Measurements from ENCODE around the gene HHATL. TPM values are rescaled to one million over a fixed set of nuclear protein-coding genes. Genes with fewer than 3 reads are reported as not detected.

Gene HHATL
- total RNA-seq, 1 donor from 2014 or later = not detected

- Histone ChIP-seq H4K20me1 (ENCODE audit: insufficient read depth, low read length) (peaks cover 40% of the 10 kb centered on the region), H2AFZ (ENCODE audit: low read depth, low read length) (no peak overlapping the region), H3K4me2 (ENCODE audit: low read length) (no peak overlapping the region), H3K9ac (ENCODE audit: low read length) (no peak overlapping the region), H3K27ac (ENCODE audit: low read depth, low read length) (no peak overlapping the region), H3K9me3 (ENCODE audit: insufficient read depth, low read depth, low read length) (no peaks in the 10 kb centered on the region), H3K36me3 (ENCODE audit: insufficient read depth, low read length) (no peaks in the 10 kb centered on the region), H3K79me2 (ENCODE audit: insufficient read depth, low read length) (no peaks in the 10 kb centered on the region), H3K4me3 (ENCODE audit: insufficient read depth, low read depth, low read length) (no peak overlapping the region), H3K4me1 (ENCODE audit: insufficient read depth, low read length) (peaks cover 4% of the 10 kb centered on the region), H3K27me3 (ENCODE audit: insufficient read depth, low read length) (no peaks in the 10 kb centered on the region)
- TF ChIP-seq CTCF (IDR thresholded peaks at IDR 0.05; ENCODE audit: insufficient read depth, low read depth, low read length) = no peak
- no peak for TF ChIP-seq EZH2 (IDR thresholded peaks at IDR 0.05; ENCODE audit: insufficient read depth, low read length)
- no peaks in the 10 kb centered on the region for H3K27me3 Mint-ChIP-seq (ENCODE audit: low read depth, unreplicated experiment)
- peaks cover 5% of the 10 kb centered on the region for H3K4me1 Mint-ChIP-seq (ENCODE audit: low read depth, unreplicated experiment)
- peaks cover 17% of the 10 kb centered on the region for H3K36me3 Mint-ChIP-seq (ENCODE audit: low read depth, unreplicated experiment)
- no peaks in the 10 kb centered on the region for H3K9me3 Mint-ChIP-seq (ENCODE audit: unreplicated experiment)
- DNase-seq (ENCODE audit: low read depth) (no peak), FAIRE-seq (no peak)
- H3K27ac Mint-ChIP-seq (ENCODE audit: unreplicated experiment) = no peak overlapping the region
- H3K4me3 Mint-ChIP-seq (ENCODE audit: unreplicated experiment) = no peak overlapping the region
Observed at GRCh38 chr3:42662037-42662812, 40.4 kb downstream of the HHATL start.

GRCh38 chr3:42661593-42662022, 41.0 kb downstream of the HHATL start:
- H3K4me2 ChIP-seq (ENCODE audit: low read length) = no peak overlapping the region
- FAIRE-seq = no peak
- no peaks in the 10 kb centered on the region for H3K27me3 ChIP-seq (ENCODE audit: insufficient read depth, low read length)
- Mint-ChIP-seq H3K27ac (ENCODE audit: unreplicated experiment) (no peak overlapping the region), H3K36me3 (ENCODE audit: low read depth, unreplicated experiment) (peaks cover 17% of the 10 kb centered on the region), H3K27me3 (ENCODE audit: low read depth, unreplicated experiment) (no peaks in the 10 kb centered on the region), H3K9me3 (ENCODE audit: unreplicated experiment) (no peaks in the 10 kb centered on the region), H3K4me3 (ENCODE audit: unreplicated experiment) (no peak overlapping the region), H3K4me1 (ENCODE audit: low read depth, unreplicated experiment) (peaks cover 5% of the 10 kb centered on the region)
- H3K27ac ChIP-seq (ENCODE audit: low read depth, low read length) = no peak overlapping the region
- no peak overlapping the region for H3K9ac ChIP-seq (ENCODE audit: low read length)
- H2AFZ ChIP-seq (ENCODE audit: low read depth, low read length) = no peak overlapping the region
- H3K4me1 ChIP-seq (ENCODE audit: insufficient read depth, low read length) = peaks cover 4% of the 10 kb centered on the region
- peaks cover 5% of the 10 kb centered on the region for H3K79me2 ChIP-seq (ENCODE audit: insufficient read depth, low read length)
- peaks cover 46% of the 10 kb centered on the region for H4K20me1 ChIP-seq (ENCODE audit: insufficient read depth, low read length)
- no peak overlapping the region for H3K4me3 ChIP-seq (ENCODE audit: insufficient read depth, low read depth, low read length)
- H3K36me3 ChIP-seq (ENCODE audit: insufficient read depth, low read length) = no peaks in the 10 kb centered on the region
- DNase-seq (ENCODE audit: low read depth) = no peak
- no peaks in the 10 kb centered on the region for H3K9me3 ChIP-seq (ENCODE audit: insufficient read depth, low read depth, low read length)
- TF ChIP-seq CTCF (IDR thresholded peaks at IDR 0.05; ENCODE audit: insufficient read depth, low read depth, low read length) = no peak

- H3K4me1 ChIP-seq (ENCODE audit: insufficient read depth, low read length) = peaks cover 9% of the 10 kb centered on the region
- no peaks in the 10 kb centered on the region for H3K27me3 Mint-ChIP-seq (ENCODE audit: low read depth, unreplicated experiment)
- TF ChIP-seq CTCF (IDR thresholded peaks at IDR 0.05; ENCODE audit: insufficient read depth, low read depth, low read length) (no peak), EZH2 (IDR thresholded peaks at IDR 0.05; ENCODE audit: insufficient read depth, low read length) (no peak)
- FAIRE-seq (no peak), DNase-seq (ENCODE audit: low read depth) (no peak)
- H3K4me3 Mint-ChIP-seq (ENCODE audit: unreplicated experiment) = no peak overlapping the region
- H4K20me1 ChIP-seq (ENCODE audit: insufficient read depth, low read length) = peaks cover 53% of the 10 kb centered on the region
- no peaks in the 10 kb centered on the region for H3K9me3 Mint-ChIP-seq (ENCODE audit: unreplicated experiment)
- H3K36me3 Mint-ChIP-seq (ENCODE audit: low read depth, unreplicated experiment) = peaks cover 17% of the 10 kb centered on the region
- H3K9me3 ChIP-seq (ENCODE audit: insufficient read depth, low read depth, low read length) = no peaks in the 10 kb centered on the region
- H3K27ac Mint-ChIP-seq (ENCODE audit: unreplicated experiment) = no peak overlapping the region
- H3K27ac ChIP-seq (ENCODE audit: low read depth, low read length) = no peak overlapping the region
- no peak overlapping the region for H3K4me3 ChIP-seq (ENCODE audit: insufficient read depth, low read depth, low read length)
- H3K9ac ChIP-seq (ENCODE audit: low read length) = no peak overlapping the region
- no peaks in the 10 kb centered on the region for H3K27me3 ChIP-seq (ENCODE audit: insufficient read depth, low read length)
- no peak overlapping the region for H3K4me2 ChIP-seq (ENCODE audit: low read length)
- peaks cover 12% of the 10 kb centered on the region for H3K79me2 ChIP-seq (ENCODE audit: insufficient read depth, low read length)
- H3K4me1 Mint-ChIP-seq (ENCODE audit: low read depth, unreplicated experiment) = peaks cover 5% of the 10 kb centered on the region
- H2AFZ ChIP-seq (ENCODE audit: low read depth, low read length) = no peak overlapping the region
- no peaks in the 10 kb centered on the region for H3K36me3 ChIP-seq (ENCODE audit: insufficient read depth, low read length)
Observed at GRCh38 chr3:42660898-42661297, 41.7 kb downstream of the HHATL start.
